IMR-90 (cell line): ENCODE measurements around the gene CAP2. TPM values are rescaled to one million over a fixed set of nuclear protein-coding genes. Genes with fewer than 3 reads are reported as not detected.

ENCODE experiments used
- ATAC-seq: fragments of 200-7000 bp; cut with Tn5 transposase; 2 replicates; pipeline ENCODE4 v1.9.1; 2020; ENCODE audit warnings: low read depth, mild to moderate bottlenecking, moderate library complexity
- BruUV-seq: library from RNA; stranded (reverse); fragments of 400-500 nt; replicated peaks from 2 replicates; lab custom pipeline; 2021; lab: Mats Ljungman, UMichigan
- CTCF ChIA-PET: fragments of 300-600 bp; formaldehyde crosslinking; extraction: SDS; loops from one replicate; lab custom pipeline; 2021; ENCODE audit warnings: antibody characterized with exemption; lab: Yijun Ruan, JAX
- POLR2A ChIA-PET: fragments of 300-600 bp; sonication (Branson Sonifier 250); formaldehyde crosslinking; loops from one replicate; lab custom pipeline; 2022; ENCODE audit warnings: antibody characterized with exemption; ENCODE audit not compliant: unreplicated experiment; lab: Charles Lee
- DNase-seq: peaks from one replicate; pipeline ENCODE4 v3.0.0; 2013
- H2AFZ ChIP-seq: replicated peaks from 2 replicates; pipeline ENCODE3; 2013; ENCODE audit warnings: low read length, mild to moderate bottlenecking; ENCODE audit not compliant: poor library complexity
- H2AK5ac ChIP-seq: 2 replicates; pipeline ENCODE4 v1.6.1; 2013; ENCODE audit warnings: low read depth, low read length, inconsistent platforms
- H2AK9ac ChIP-seq: replicated peaks from 2 replicates; pipeline ENCODE3; 2013; ENCODE audit warnings: mild to moderate bottlenecking, low read depth, low read length, moderate library complexity; ENCODE audit not compliant: poor library complexity
- H2BK120ac ChIP-seq: 2 replicates; pipeline ENCODE4 v1.6.1; 2013; ENCODE audit warnings: low read depth, low read length, inconsistent platforms
- H2BK15ac ChIP-seq: 3 replicates; pipeline ENCODE4 v1.6.1; 2013; ENCODE audit warnings: low read depth, low read length, inconsistent platforms
- H2BK20ac ChIP-seq: 2 replicates; pipeline ENCODE4 v1.6.1; 2013; ENCODE audit warnings: low read depth, mild to moderate bottlenecking, inconsistent platforms, low read length, moderate library complexity
- H2BK5ac ChIP-seq: 2 replicates; pipeline ENCODE4 v1.6.1; 2013; ENCODE audit warnings: mild to moderate bottlenecking, low read depth, low read length, inconsistent platforms; ENCODE audit not compliant: poor library complexity, severe bottlenecking
- H3K14ac ChIP-seq: replicated peaks from 2 replicates; pipeline ENCODE4 v1.6.1; 2013; ENCODE audit warnings: low read depth, low read length, inconsistent platforms
- H3K18ac ChIP-seq: 2 replicates; pipeline ENCODE4 v1.6.1; 2013; ENCODE audit warnings: low read depth, low read length, control low read depth
- H3K23ac ChIP-seq: 2 replicates; pipeline ENCODE4 v1.6.1; 2013; ENCODE audit warnings: low read depth, low read length, inconsistent platforms
- H3K27ac ChIP-seq: 2 replicates; pipeline ENCODE4 v1.5.1; 2013; ENCODE audit warnings: mild to moderate bottlenecking, control low read depth, low read length; ENCODE audit not compliant: insufficient read depth
- H3K27me3 ChIP-seq: 2 replicates; pipeline ENCODE4 v1.6.1; 2013; ENCODE audit warnings: low read length; ENCODE audit not compliant: control insufficient read depth, insufficient read depth
- H3K36me3 ChIP-seq: 2 replicates; pipeline ENCODE4 v1.6.1; 2013; ENCODE audit warnings: low read length, mixed read lengths; ENCODE audit not compliant: control insufficient read depth, insufficient read depth
- H3K4ac ChIP-seq: 2 replicates; pipeline ENCODE4 v1.6.1; 2013; ENCODE audit warnings: low read depth, low read length, inconsistent platforms
- H3K4me1 ChIP-seq: 2 replicates; pipeline ENCODE4 v1.6.1; 2013; ENCODE audit warnings: low read length, mixed read lengths; ENCODE audit not compliant: control insufficient read depth, insufficient read depth
- H3K4me2 ChIP-seq: 2 replicates; pipeline ENCODE4 v1.6.1; 2013; ENCODE audit warnings: low read depth, mild to moderate bottlenecking, control low read depth, low read length, moderate library complexity
- H3K4me3 ChIP-seq: 2 replicates; pipeline ENCODE4 v1.5.1; 2013; ENCODE audit warnings: low read depth, mild to moderate bottlenecking, control low read depth, low read length, moderate library complexity; ENCODE audit not compliant: insufficient read depth
- H3K56ac ChIP-seq: 2 replicates; pipeline ENCODE4 v1.6.1; 2013; ENCODE audit warnings: low read length, inconsistent platforms; ENCODE audit not compliant: insufficient read depth; ENCODE audit errors: extremely low read depth
- H3K79me1 ChIP-seq, 2 experiments: 2 replicates each; pipeline ENCODE4 v1.6.1; 2013; ENCODE audit warnings: low read length in 2 of 2, inconsistent platforms in 1 of 2, low read depth in 1 of 2
- H3K9ac ChIP-seq: 2 replicates; pipeline ENCODE4 v1.6.1; 2013; ENCODE audit warnings: low read depth, low read length, control low read depth
- H3K9me1 ChIP-seq: 2 replicates; pipeline ENCODE4 v1.6.1; 2013; ENCODE audit warnings: low read length, inconsistent platforms; ENCODE audit not compliant: insufficient read depth
- H3K9me3 ChIP-seq: 2 replicates; pipeline ENCODE4 v1.6.1; 2013; ENCODE audit warnings: low read length; ENCODE audit not compliant: control insufficient read depth, insufficient read depth
- H4K20me1 ChIP-seq: 2 replicates; pipeline ENCODE4 v1.6.1; 2013; ENCODE audit warnings: low read length, inconsistent platforms; ENCODE audit not compliant: insufficient read depth
- H4K5ac ChIP-seq: 2 replicates; pipeline ENCODE4 v1.6.1; 2013; ENCODE audit warnings: mild to moderate bottlenecking, low read depth, low read length, control low read depth
- H4K8ac ChIP-seq, 2 experiments: 2 replicates each; pipeline ENCODE4 v1.6.1; 2013; ENCODE audit warnings: low read depth in 2 of 2, low read length in 2 of 2, control low read depth in 1 of 2, inconsistent platforms in 1 of 2
- H4K91ac ChIP-seq: 2 replicates; pipeline ENCODE4 v1.6.1; 2013; ENCODE audit warnings: low read depth, low read length, inconsistent platforms; ENCODE audit not compliant: insufficient read depth
- BHLHE40 ChIP-seq: fragments of 150-350 bp; IDR thresholded peaks from 2 replicates; pipeline ENCODE4 v1.6.1; 2016; ENCODE audit warnings: mild to moderate bottlenecking, low read depth, low read length
- CEBPB ChIP-seq: IDR thresholded peaks from 2 replicates; pipeline ENCODE4 v1.6.1; 2012; ENCODE audit warnings: low read depth, low read length, improper control_type of control experiment
- CHD1 ChIP-seq: IDR thresholded peaks from 2 replicates; pipeline ENCODE4 v1.6.1; 2012; ENCODE audit warnings: low read depth, low read length, improper control_type of control experiment
- FOS ChIP-seq: fragments of 150-350 bp; IDR thresholded peaks from 2 replicates; pipeline ENCODE4 v1.6.1; 2016; ENCODE audit warnings: low read depth, low read length
- MXI1 ChIP-seq: IDR thresholded peaks from 2 replicates; pipeline ENCODE4 v1.6.1; 2012; ENCODE audit warnings: low read depth, mild to moderate bottlenecking, low read length, moderate library complexity, borderline replicate concordance
- NFE2L2 ChIP-seq: fragments of 150-350 bp; IDR thresholded peaks from 2 replicates; pipeline ENCODE4 v1.6.1; 2016; ENCODE audit warnings: low read depth, mild to moderate bottlenecking, low read length
- RAD21 ChIP-seq: IDR thresholded peaks from 2 replicates; pipeline ENCODE4 v1.6.1; 2012; ENCODE audit warnings: low read length, improper control_type of control experiment
- RFX5 ChIP-seq: IDR thresholded peaks from 2 replicates; pipeline ENCODE4 v1.8.0; 2012; ENCODE audit warnings: low read depth, mild to moderate bottlenecking, low read length, moderate library complexity
- SMC3 ChIP-seq: fragments of 150-350 bp; IDR thresholded peaks from 2 replicates; pipeline ENCODE4 v1.6.1; 2016; ENCODE audit warnings: low read depth, mild to moderate bottlenecking, antibody characterized with exemption, low read length, moderate library complexity
- dilution Hi-C: fragments of 300-500 bp; cut with HindIII; formaldehyde crosslinking; loops from one replicate; pipeline ENCODE4 v1.14.3; 2018; ENCODE audit warnings: low sequenced_read_pairs; ENCODE audit not compliant: unreplicated experiment
- in situ Hi-C: fragments of 300-500 bp; cut with MboI; formaldehyde crosslinking; loops from 3 replicates; pipeline ENCODE4 v1.14.3; 2019; ENCODE audit warnings: low sequenced_read_pairs, inconsistent platforms, mixed read lengths
- intact Hi-C: fragments of 100-400 bp; cut with micrococcal nuclease; formaldehyde crosslinking; loops from 2 replicates; pipeline ENCODE4 v1.10.0; 2022
- polyA plus RNA-seq, 3 experiments: library from polyadenylated mRNA; depleted of rRNA; stranded (reverse); fragments of >200 nt; gene quantifications; 2 replicates each; pipeline ENCODE4 v1.2.3, GENCODE V29; 2012; ENCODE audit warnings: low replicate concordance in 1 of 3
- total RNA-seq: library from RNA; depleted of rRNA; stranded (reverse); fragments of >200 nt; gene quantifications from 2 replicates; pipeline ENCODE4 v1.2.3, GENCODE V29; 2012
- TF ChIP-seq, protein P1 (sequence below): conservative IDR thresholded peaks from 2 replicates; pipeline ENCODE4 v1.5.1; 2012; ENCODE audit warnings: mild to moderate bottlenecking, low read depth, low read length, improper control_type of control experiment
- TF ChIP-seq, protein P2 (sequence below): fragments of 150-350 bp; IDR thresholded peaks from 2 replicates; pipeline ENCODE4 v1.6.1; 2017; ENCODE audit warnings: mild to moderate bottlenecking, antibody characterized with exemption, low read length, low read depth
- TF ChIP-seq, protein P3 (sequence below): fragments of 150-350 bp; IDR thresholded peaks from 2 replicates; pipeline ENCODE4 v1.6.1; 2016; ENCODE audit warnings: low read depth, mild to moderate bottlenecking, low read length, moderate library complexity, borderline replicate concordance

CAP2 gene
- total and polyA plus RNA-seq, 2 of the 4 experiments (the other 2 are of a cell fraction) = 14.5 to 27.5 TPM

DNA sequence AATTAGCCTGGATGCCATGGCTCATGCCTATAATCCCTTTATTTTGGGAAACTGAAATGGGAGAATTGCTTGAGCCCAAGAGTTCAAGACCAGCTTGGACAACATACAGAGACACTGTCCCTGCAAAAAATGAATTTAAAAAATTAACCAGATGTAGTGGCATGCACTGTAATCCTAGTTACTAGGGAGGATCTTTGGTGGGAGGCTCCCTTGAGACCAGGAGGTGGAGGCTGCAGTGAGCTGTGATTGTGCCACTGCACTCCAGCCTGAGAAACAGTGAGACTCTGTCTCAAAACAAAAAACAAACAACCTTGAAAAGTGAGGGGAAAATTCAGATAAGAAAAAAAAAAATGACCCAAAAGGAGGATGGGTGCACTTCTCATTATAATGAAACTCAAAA lies 23.4 kb downstream of the CAP2 start:
- POLR2A ChIA-PET = interaction anchor here (0.7 kb wide), 1 partner anchor 21 kb away, joined by 10 read pairs; no protein-coding TSS in a partner anchor
- Histone ChIP-seq H3K9me3 (no peaks in the 10 kb centered on the region), H2AK5ac (no peak overlapping the region), H3K36me3 (no peaks in the 10 kb centered on the region; the same call in 1 of the 2 replicates), H4K5ac (no peak overlapping the region), H3K14ac (peak overlapping the region; percentile 38; the same call in 1 of the 2 replicates), H3K9ac (no peak overlapping the region), H2BK15ac (no peak overlapping the region), H3K27me3 (no peaks in the 10 kb centered on the region), H3K79me1 (peaks cover 34 to 77% of the 10 kb centered on the region in 2 experiments), H3K18ac (no peak overlapping the region), H2AFZ (no peak overlapping the region), H3K27ac (no peak overlapping the region), H3K4me2 (no peak overlapping the region), H2AK9ac (no peak overlapping the region), H3K9me1 (peaks cover 23% of the 10 kb centered on the region), H3K4me1 (peaks cover 22% of the 10 kb centered on the region), H2BK5ac (no peak overlapping the region), H4K20me1 (peaks cover 11% of the 10 kb centered on the region; the same call in 1 of the 2 replicates), H3K4me3 (no peak overlapping the region), H3K23ac (peak overlapping the region; percentile 74), H2BK20ac (peak overlapping the region; percentile 78; the same call in 1 of the 2 replicates), H2BK120ac (peak overlapping the region; percentile 62), H4K8ac (peak overlapping the region in 1 of 2 experiments; percentile 35; a peak in 2 of 4 replicates), H3K56ac (no peak overlapping the region), H3K4ac (peak overlapping the region; percentile 55), H4K91ac (no peak overlapping the region)
- dilution Hi-C loops = no loop called here
- CTCF ChIA-PET = interaction anchor here (0.7 kb wide), 1 partner anchor 131 kb away, joined by 5 read pairs; no protein-coding TSS in a partner anchor
- DNase-seq (no peak), ATAC-seq (no peak)
- in situ Hi-C loops = no loop called here
- no TSS peak for BruUV-seq
- TF ChIP-seq MXI1 (no peak), CHD1 (no peak), RFX5 (no peak), FOS (no peak), BHLHE40 (no peak), RAD21 (no peak), SMC3 (no peak), CEBPB (no peak), NFE2L2 (no peak)
- TF ChIP-seq, protein P1, sequence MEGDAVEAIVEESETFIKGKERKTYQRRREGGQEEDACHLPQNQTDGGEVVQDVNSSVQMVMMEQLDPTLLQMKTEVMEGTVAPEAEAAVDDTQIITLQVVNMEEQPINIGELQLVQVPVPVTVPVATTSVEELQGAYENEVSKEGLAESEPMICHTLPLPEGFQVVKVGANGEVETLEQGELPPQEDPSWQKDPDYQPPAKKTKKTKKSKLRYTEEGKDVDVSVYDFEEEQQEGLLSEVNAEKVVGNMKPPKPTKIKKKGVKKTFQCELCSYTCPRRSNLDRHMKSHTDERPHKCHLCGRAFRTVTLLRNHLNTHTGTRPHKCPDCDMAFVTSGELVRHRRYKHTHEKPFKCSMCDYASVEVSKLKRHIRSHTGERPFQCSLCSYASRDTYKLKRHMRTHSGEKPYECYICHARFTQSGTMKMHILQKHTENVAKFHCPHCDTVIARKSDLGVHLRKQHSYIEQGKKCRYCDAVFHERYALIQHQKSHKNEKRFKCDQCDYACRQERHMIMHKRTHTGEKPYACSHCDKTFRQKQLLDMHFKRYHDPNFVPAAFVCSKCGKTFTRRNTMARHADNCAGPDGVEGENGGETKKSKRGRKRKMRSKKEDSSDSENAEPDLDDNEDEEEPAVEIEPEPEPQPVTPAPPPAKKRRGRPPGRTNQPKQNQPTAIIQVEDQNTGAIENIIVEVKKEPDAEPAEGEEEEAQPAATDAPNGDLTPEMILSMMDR = no peak
- TF ChIP-seq, protein P2, sequence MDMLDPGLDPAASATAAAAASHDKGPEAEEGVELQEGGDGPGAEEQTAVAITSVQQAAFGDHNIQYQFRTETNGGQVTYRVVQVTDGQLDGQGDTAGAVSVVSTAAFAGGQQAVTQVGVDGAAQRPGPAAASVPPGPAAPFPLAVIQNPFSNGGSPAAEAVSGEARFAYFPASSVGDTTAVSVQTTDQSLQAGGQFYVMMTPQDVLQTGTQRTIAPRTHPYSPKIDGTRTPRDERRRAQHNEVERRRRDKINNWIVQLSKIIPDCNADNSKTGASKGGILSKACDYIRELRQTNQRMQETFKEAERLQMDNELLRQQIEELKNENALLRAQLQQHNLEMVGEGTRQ = no peak
- TF ChIP-seq, protein P3, sequence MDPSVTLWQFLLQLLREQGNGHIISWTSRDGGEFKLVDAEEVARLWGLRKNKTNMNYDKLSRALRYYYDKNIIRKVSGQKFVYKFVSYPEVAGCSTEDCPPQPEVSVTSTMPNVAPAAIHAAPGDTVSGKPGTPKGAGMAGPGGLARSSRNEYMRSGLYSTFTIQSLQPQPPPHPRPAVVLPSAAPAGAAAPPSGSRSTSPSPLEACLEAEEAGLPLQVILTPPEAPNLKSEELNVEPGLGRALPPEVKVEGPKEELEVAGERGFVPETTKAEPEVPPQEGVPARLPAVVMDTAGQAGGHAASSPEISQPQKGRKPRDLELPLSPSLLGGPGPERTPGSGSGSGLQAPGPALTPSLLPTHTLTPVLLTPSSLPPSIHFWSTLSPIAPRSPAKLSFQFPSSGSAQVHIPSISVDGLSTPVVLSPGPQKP = no peak
- intact Hi-C loops = loop anchor here (5.0 kb wide), 1 partner anchor 250 kb away; no protein-coding TSS in a partner anchor
